DND-41 (cell line): Measurements from ENCODE around the gene SLC7A9.

Source experiments
- ATAC-seq: fragments of 200-7000 bp; cut with Tn5 transposase; 3 replicates; pipeline ENCODE4 v1.9.1; 2021; ENCODE audit warnings: low read depth; ENCODE audit not compliant: insufficient read depth
- DNase-seq: peaks from one replicate; pipeline ENCODE4 v3.0.0-alpha.2; 2020
- H2AFZ ChIP-seq: 2 replicates; pipeline ENCODE4 v1.6.0; 2012; ENCODE audit warnings: low read depth, low read length
- H3K27ac ChIP-seq: 2 replicates; pipeline ENCODE4 v1.5.1; 2012; ENCODE audit warnings: low read length, inconsistent platforms
- H3K27me3 ChIP-seq: fragments of 200-600 bp; sonication (generic); 2 replicates; pipeline ENCODE4 v1.6.0; 2012; ENCODE audit warnings: low read length, mild to moderate bottlenecking, inconsistent platforms; ENCODE audit not compliant: insufficient read depth, poor library complexity
- H3K36me3 ChIP-seq: 2 replicates; pipeline ENCODE4 v1.5.1; 2012; ENCODE audit warnings: low read length, inconsistent platforms; ENCODE audit not compliant: insufficient read depth
- H3K4me1 ChIP-seq: 2 replicates; pipeline ENCODE4 v1.5.1; 2012; ENCODE audit warnings: mild to moderate bottlenecking, low read length; ENCODE audit not compliant: insufficient read depth
- H3K4me2 ChIP-seq: 2 replicates; pipeline ENCODE4 v1.6.0; 2012; ENCODE audit warnings: mild to moderate bottlenecking, moderate library complexity, low read length, inconsistent platforms; ENCODE audit not compliant: insufficient read depth
- H3K4me3 ChIP-seq, 2 experiments: fragments of 200-600 bp in 1 of 2; shearing (Covaris generic) in 1 of 2; 2 replicates each; pipeline ENCODE4 v1.5.1; 2012 to 2016; ENCODE audit warnings: inconsistent platforms in 2 of 2, low read length in 2 of 2, mild to moderate bottlenecking in 2 of 2, low read depth in 1 of 2, moderate library complexity in 1 of 2
- H3K79me2 ChIP-seq: 2 replicates; pipeline ENCODE4 v1.6.0; 2012; ENCODE audit warnings: low read length, inconsistent platforms; ENCODE audit not compliant: insufficient read depth
- H3K9ac ChIP-seq: 2 replicates; pipeline ENCODE4 v1.6.0; 2012; ENCODE audit warnings: low read depth, mild to moderate bottlenecking, inconsistent platforms, low read length, moderate library complexity
- H3K9me3 ChIP-seq: 2 replicates; pipeline ENCODE4 v1.5.1; 2012; ENCODE audit warnings: low read length, moderate library complexity, mild to moderate bottlenecking, inconsistent platforms; ENCODE audit not compliant: insufficient read depth, severe bottlenecking
- H4K20me1 ChIP-seq: 2 replicates; pipeline ENCODE4 v1.6.0; 2012; ENCODE audit warnings: low read length; ENCODE audit not compliant: insufficient read depth
- EZH2 ChIP-seq: IDR thresholded peaks from 3 replicates; pipeline ENCODE4 v1.6.1; 2012; ENCODE audit warnings: borderline replicate concordance, low read depth, mild to moderate bottlenecking, moderate library complexity, low read length, inconsistent platforms; ENCODE audit not compliant: severe bottlenecking
- TF ChIP-seq, protein P1 (sequence below): IDR thresholded peaks from 2 replicates; pipeline ENCODE4 v1.5.1; 2012; ENCODE audit warnings: borderline replicate concordance, low read length, moderate library complexity, mild to moderate bottlenecking; ENCODE audit not compliant: poor library complexity, severe bottlenecking; ENCODE audit errors: extremely low read depth

The SLC7A9 gene

DNA sequence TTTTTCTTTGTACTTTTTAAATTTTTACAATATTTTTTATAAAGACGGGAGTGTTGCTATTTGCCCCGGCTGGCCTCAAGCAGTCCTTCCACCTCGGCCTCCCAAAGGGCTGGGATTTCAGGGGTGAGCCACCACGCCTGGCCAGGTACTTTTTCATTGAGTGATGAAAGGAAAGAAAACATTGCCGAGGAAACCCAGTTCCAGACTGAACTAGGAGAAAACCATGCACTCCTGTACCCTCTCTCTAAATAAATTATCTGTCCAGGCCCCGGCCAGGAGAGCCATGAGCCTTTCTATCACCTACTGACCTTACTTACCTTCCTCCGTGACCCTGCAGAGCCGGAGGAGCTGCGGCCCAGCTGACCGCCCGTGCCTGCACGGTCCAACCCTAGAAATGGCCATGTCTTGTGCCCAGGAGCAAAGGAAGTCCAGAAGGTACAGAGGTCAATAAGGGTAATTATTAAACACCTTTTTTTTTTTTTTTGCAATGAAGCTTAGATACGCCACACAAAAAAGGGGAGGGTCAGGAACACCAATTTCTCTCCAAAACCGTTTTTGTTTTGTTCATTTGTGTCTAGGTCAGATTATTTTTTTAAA is at the start of gene SLC7A9:
Gene SLC7A9, minus strand, starts transcription at position 399 of the 597 bp plus-strand sequence. CDS start 1,233 bp downstream, outside the sequence.
- Histone ChIP-seq H3K36me3 (no peaks in the 10 kb centered on the region), H3K9me3 (no peaks in the 10 kb centered on the region), H2AFZ (no peak within 1 kb of the TSS), H3K4me1 (no peaks in the 10 kb centered on the region), H3K27ac (no peak within 1 kb of the TSS), H3K4me2 (no peak within 1 kb of the TSS), H3K9ac (no peak within 1 kb of the TSS), H3K4me3 (no peak within 1 kb of the TSS), H3K27me3 (no peaks in the 10 kb centered on the region), H4K20me1 (no peaks in the 10 kb centered on the region), H3K79me2 (no peaks in the 10 kb centered on the region)
- no peak for TF ChIP-seq EZH2
- TF ChIP-seq, protein P1, sequence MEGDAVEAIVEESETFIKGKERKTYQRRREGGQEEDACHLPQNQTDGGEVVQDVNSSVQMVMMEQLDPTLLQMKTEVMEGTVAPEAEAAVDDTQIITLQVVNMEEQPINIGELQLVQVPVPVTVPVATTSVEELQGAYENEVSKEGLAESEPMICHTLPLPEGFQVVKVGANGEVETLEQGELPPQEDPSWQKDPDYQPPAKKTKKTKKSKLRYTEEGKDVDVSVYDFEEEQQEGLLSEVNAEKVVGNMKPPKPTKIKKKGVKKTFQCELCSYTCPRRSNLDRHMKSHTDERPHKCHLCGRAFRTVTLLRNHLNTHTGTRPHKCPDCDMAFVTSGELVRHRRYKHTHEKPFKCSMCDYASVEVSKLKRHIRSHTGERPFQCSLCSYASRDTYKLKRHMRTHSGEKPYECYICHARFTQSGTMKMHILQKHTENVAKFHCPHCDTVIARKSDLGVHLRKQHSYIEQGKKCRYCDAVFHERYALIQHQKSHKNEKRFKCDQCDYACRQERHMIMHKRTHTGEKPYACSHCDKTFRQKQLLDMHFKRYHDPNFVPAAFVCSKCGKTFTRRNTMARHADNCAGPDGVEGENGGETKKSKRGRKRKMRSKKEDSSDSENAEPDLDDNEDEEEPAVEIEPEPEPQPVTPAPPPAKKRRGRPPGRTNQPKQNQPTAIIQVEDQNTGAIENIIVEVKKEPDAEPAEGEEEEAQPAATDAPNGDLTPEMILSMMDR = no peak
- ATAC-seq (no peak), DNase-seq (no peak)

DNA sequence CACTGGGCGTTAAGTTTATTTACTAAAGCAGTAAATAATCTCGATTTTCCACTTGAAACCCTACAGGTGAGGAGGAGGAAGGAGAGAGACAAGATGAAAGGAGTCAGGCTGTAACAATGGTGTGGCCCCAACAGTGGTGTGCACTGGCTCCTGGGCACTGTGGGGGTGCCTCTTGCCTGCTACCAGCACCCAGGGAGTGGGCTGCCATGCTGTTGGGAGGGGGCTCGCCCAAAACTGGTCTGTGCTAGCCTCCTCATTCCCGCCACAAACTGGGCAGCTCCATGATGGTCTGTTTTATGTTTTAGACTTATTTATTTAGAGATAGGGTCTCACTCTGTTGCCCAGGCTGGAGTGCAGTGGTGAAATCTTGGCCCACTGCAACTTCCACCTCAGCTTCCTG is 49.8 kb upstream of the SLC7A9 start:
- H3K4me1 ChIP-seq = no peaks in the 10 kb centered on the region
- no peak overlapping the region for H3K4me2 ChIP-seq
- no peak overlapping the region for H2AFZ ChIP-seq
- H3K9ac ChIP-seq = no peak overlapping the region
- no peaks in the 10 kb centered on the region for H3K9me3 ChIP-seq
- H4K20me1 ChIP-seq = no peaks in the 10 kb centered on the region
- H3K27me3 ChIP-seq = no peaks in the 10 kb centered on the region
- ATAC-seq (no peak), DNase-seq (no peak)
- no peaks in the 10 kb centered on the region for H3K79me2 ChIP-seq
- H3K27ac ChIP-seq = no peak overlapping the region; the same call in 1 of the 2 replicates
- TF ChIP-seq, protein P1 = no peak
- no peak for TF ChIP-seq EZH2
- H3K36me3 ChIP-seq = peaks cover 26% of the 10 kb centered on the region
- H3K4me3 ChIP-seq = no peak overlapping the region

DNA sequence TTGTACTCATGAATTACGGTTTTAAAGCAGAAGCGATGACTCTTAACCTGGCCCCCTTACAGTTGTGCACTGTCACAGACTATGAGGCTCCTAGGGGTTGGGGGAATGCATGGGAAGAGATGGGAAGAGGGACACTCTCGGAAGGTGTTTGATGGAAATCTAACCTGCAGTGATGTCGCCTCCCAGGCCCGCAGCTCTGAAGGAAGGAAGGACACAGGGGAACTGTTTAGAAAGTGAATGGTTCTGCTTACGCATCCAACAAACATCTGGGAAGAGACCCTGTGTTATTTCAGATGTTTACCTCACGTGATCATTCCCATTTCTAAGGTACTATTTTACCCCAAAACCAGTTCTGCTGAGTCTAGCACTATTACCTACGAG is 48.0 kb upstream of the SLC7A9 start:
- Histone ChIP-seq H3K36me3 (peaks cover 22% of the 10 kb centered on the region; the same call in 1 of the 2 replicates), H4K20me1 (no peaks in the 10 kb centered on the region), H3K9me3 (no peaks in the 10 kb centered on the region), H3K79me2 (no peaks in the 10 kb centered on the region), H3K4me1 (no peaks in the 10 kb centered on the region), H3K27ac (no peak overlapping the region), H3K27me3 (no peaks in the 10 kb centered on the region), H3K4me2 (no peak overlapping the region), H3K4me3 (no peak overlapping the region), H3K9ac (no peak overlapping the region), H2AFZ (no peak overlapping the region)
- DNase-seq (no peak), ATAC-seq (no peak)
- TF ChIP-seq, protein P1 = no peak
- TF ChIP-seq EZH2 = no peak
